Measurements from ENCODE around the gene EVA1B.

GRCh38 chr1:36328088-36328480 lies 4.6 kb upstream of the EVA1B start:
- TF ChIP-seq POLR2A (IDR thresholded peaks at IDR 0.05) (no peak), POLR2AphosphoS5 (IDR thresholded peaks at IDR 0.05; ENCODE audit: insufficient read depth in 1 of 2, low read depth in 1 of 2) (no peak), CTCF (IDR thresholded peaks at IDR 0.05) (no peak)
